KOPT-K1 (cell line): ENCODE data around the gene IFT52.
"Not testable (repeated sequence)": the region's sequence is repeated elsewhere in the genome, so short reads cannot be mapped to it uniquely, and the experiment has no call there.

Source experiments
- H3K27ac ChIP-seq: fragments of 200-600 bp; sonication (generic); 2 replicates; pipeline ENCODE4 v1.5.1; 2016; ENCODE audit warnings: antibody characterized with exemption, mild to moderate bottlenecking, low read depth, low read length; ENCODE audit not compliant: poor library complexity, severe bottlenecking
- H3K36me3 ChIP-seq: fragments of 200-600 bp; sonication (generic); 2 replicates; pipeline ENCODE4 v1.5.1; 2017; ENCODE audit warnings: antibody characterized with exemption, mild to moderate bottlenecking, low read length, moderate library complexity; ENCODE audit not compliant: insufficient read depth
- H3K9me3 ChIP-seq: fragments of 200-600 bp; sonication (generic); 2 replicates; pipeline ENCODE4 v1.5.1; 2017; ENCODE audit warnings: antibody characterized with exemption, low read length, mild to moderate bottlenecking; ENCODE audit not compliant: insufficient read depth, poor library complexity, severe bottlenecking

The IFT52 gene

DNA sequence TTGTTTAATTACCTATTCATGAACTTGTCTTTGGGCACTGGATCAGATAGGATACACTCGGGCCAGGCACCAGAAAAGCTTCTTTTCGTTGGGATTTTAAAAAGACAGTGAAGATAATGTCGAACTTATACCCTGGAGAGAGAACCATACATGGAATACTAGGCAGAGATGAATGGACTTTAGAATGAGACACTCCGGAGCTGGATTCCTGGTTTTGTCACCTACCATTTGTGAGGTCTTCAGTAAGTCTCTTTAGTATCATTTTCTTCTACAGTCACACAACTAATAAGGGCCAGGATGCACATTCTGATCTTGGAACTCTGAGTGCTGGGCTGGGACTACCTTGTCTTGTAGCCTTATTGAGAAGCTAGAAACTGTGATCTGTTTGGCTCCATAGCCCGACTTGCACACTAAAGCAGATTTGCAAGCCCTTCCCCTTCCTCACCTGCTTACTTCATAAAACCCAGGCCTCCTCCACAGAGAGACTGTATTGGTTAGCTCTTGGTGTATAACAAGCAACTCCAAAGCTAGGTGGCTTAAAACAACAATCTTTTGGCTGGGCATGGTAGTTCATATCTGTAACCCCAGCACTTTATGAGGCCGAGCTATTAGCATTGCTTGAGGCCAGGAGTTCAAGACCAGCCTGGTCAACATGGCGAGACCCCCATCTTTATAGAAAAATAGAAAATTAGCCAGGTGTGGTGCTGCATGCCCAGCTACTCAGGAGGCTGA lies 7.4 kb upstream of the IFT52 start:
- Histone ChIP-seq H3K9me3 (no peaks in the 10 kb centered on the region), H3K27ac (no peak overlapping the region), H3K36me3 (no peaks in the 10 kb centered on the region)

DNA sequence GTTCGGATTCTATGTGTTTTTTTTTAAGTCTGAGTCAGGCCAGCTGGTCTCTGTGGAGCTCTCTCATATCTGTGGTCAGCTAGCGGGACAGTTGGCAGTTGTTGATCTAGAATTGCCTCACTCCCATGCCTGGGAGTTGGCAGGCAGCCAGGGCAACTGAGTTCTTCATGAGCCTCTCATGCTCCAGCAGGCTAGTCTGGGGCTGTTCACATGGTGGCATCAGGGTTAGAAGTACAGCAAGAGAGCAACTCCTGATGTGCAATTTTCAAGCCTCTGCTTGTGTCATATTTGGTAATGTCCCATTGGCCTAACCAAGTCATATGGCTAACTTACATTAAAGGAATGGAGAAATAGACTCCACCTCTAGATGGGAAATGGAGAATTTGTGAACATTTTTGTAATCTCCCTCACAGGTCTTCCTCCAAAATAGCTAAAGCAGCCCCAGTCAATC lies 6.7 kb upstream of the IFT52 start:
- H3K27ac ChIP-seq, result no peak overlapping the region
- H3K36me3 ChIP-seq, result no peaks in the 10 kb centered on the region

DNA sequence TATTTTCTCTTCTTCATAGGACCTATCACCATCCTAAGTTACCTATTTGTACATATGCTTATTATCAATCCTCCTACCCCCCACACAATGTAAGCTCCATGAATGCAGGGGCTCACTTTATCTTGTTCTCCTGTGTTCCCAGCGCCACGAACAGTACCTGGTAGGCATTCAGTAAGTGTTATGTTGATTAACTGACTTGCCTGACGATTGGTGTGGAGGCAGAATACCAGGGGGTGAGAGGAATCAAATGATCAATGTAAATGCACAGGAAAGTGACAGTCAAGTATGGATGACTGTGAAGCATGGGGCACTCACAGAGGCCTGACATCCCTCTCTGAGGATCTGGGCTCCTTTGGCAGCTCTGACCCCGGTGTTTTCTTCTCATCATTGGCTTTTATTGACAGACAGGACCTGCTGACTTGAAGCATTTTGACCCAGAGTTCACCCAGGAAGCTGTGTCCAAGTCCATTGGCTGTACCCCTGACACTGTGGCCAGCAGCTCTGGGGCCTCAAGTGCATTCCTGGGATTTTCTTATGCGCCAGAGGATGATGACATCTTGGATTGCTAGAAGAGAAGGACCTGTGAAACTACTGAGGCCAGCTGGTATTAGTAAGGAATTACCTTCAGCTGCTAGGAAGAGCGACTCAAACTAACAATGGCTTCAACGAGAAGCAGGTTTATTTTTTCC lies 6.1 kb upstream of the IFT52 start:
- Histone ChIP-seq H3K27ac (no peak overlapping the region), H3K9me3 (no peaks in the 10 kb centered on the region), H3K36me3 (no peaks in the 10 kb centered on the region)

More for the DNA sequence above, 6.7 kb upstream of the IFT52 start:
- no peaks in the 10 kb centered on the region for H3K9me3 ChIP-seq

DNA sequence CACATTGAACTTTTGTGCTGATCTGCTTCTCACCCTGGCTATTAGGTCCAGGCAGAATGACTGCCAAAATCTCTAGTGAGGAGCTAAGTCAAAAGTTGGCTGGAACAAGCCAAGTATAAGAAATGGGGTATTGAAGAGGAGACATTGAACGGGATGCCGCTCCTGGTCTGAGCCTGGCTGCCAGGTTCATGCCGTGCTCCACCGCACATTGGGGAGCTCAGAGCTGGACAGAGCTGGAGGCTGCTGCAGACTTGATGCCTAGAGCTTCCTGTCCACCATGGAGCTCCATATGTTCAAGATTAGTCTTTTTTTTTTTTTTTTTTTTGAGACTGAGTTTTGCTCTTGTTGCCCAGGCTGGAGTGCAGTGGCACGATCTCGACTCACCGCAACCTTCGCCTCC lies 4.1 kb upstream of the IFT52 start:
- Histone ChIP-seq H3K9me3 (no peaks in the 10 kb centered on the region), H3K36me3 (no peaks in the 10 kb centered on the region), H3K27ac (no peak overlapping the region)

DNA sequence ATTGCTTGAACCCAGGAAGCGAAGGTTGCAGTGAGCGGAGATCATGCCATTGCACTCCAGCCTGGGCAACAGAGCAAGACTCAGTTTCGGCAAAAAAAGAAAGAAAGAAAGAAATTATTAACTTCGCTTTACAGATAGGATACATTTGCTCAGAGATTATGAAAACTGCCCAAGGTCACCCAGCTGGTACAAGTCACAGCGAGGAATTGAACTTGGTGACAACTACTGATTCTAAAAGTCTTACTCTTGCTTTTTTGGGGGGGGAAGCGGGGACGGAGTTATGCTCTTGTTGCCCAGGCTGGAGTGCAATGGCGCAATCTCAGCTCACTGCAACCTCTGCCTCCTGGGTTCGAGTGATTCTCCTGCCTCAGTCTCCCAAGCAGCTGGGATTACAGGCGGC lies 2.2 kb upstream of the IFT52 start:
- H3K27ac ChIP-seq, H3K36me3 ChIP-seq, H3K9me3 ChIP-seq: not testable (repeated sequence)

DNA sequence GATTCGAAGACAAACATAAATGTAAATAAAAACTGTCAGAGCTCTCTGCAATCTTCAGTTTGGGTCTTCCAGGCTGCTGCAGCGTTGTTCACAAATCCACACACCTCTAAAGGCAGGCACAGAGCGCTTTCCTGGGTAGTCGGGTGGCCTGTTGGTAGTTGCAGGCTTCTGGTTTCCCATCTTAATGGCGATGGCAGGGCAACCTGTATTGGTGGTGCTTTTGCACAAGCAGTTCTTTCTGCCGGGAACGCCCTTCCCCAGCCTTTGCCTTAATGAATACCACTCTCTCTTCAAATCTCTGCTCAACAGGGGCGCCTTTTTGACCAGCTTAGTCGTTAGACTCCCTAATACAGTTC lies 723 bp upstream of the IFT52 start:
- Histone ChIP-seq H3K27ac (peak overlapping the region; percentile 75), H3K36me3 (no peaks in the 10 kb centered on the region), H3K9me3 (no peaks in the 10 kb centered on the region)

DNA sequence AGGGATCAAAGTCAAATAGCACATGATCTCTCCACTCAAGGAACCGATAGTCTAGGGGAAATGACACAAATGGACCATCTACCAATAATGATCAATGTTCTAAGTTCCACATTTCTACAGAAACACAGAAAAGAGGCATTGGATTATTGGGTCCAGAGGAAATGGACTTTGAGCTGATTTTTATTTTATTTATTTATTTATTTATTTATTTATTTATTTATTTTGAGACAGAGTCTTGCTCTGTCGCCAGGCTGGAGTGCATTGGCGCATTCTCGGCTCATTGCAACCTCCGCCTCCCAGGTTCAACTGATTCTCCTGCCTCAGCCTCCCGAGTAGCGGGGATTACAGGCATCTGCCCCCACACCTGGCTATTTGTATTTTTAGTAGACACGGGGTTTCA lies 11.2 kb downstream of the IFT52 start:
- not testable (repeated sequence) for H3K9me3 ChIP-seq, H3K27ac ChIP-seq
- peaks cover 46% of the 10 kb centered on the region for H3K36me3 ChIP-seq

DNA sequence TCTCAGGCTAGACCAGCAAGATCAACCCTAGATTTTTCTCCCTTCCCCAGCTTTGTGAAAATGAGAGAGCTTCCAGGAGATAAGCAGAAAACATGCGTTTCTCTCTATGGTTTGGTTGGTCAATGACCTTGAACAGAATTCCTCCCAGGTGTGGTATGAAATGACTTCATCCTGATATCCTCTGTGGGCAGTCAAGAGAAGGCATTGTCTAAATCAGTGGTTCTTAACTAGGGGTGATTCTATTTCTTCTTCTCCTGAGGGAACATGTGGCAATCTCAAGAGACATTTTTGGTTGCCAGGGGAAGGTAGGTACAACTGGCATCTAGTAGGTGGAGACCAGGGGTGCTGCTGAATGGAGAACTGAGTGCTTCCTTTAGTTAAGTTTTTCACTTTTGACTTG lies 12.4 kb downstream of the IFT52 start:
- H3K9me3 ChIP-seq, result no peaks in the 10 kb centered on the region
- peaks cover 35% of the 10 kb centered on the region for H3K36me3 ChIP-seq
- no peak overlapping the region for H3K27ac ChIP-seq

DNA sequence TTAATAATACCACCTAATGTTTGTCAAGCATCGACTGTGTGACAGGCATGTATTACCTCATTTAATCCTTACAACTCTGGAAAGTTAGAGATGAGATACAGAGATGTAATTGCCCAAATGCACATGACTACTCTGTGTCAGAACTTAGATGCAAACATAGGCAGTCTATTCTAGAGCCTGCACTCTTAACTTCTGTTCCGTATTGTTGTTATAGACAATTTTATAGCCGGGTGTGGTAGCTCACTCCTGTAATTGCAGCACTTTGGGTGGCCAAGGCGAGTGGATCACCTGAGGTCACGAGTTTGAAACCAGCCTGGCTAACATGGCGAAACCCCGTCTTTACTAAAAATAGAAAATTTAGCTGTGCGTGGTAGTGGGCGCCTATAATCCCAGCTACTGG lies 15.0 kb downstream of the IFT52 start:
- Histone ChIP-seq H3K9me3 (no peaks in the 10 kb centered on the region), H3K36me3 (peaks cover 22% of the 10 kb centered on the region), H3K27ac (no peak overlapping the region)

DNA sequence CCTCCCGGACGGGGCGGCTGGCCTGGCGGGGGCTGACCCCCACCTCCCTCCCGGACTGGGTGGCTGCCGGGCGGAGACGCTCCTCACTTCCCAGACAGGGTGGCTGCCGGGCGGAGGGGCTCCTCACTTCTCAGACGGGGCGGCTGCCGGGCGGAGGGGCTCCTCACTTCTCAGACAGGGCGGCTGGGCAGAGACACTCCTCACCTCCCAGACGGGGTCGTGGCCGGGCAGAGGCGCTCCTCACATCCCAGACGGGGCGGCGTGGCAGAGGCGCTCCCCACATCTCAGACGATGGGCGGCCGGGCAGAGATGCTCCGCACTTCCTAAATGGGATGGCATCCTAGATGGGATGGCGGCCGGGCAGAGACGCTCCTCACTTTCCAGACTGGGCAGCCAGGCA lies 16.5 kb downstream of the IFT52 start:
- peaks cover 22% of the 10 kb centered on the region for H3K36me3 ChIP-seq
- not testable (repeated sequence) for H3K9me3 ChIP-seq, H3K27ac ChIP-seq

DNA sequence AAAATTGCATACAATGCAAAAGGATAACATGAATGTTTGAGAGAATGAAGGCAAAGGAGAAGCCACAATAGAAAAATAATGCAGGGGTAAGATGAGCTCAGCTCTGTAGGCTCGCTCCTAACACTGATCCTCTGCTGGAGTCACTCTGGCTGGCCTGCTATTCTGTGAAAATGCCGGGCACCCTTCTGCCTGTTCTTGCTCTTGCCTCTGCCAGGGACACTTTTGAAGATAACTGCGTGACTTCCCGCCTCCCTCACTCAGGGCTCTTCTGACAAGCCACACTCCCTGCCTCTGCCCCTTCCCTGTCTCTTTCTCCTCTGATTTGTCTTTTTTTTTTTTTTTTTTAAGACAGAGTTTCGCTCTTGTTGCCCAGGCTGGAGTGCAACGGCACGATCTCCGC lies 40.9 kb downstream of the IFT52 start:
- no peak overlapping the region for H3K27ac ChIP-seq
- H3K9me3 ChIP-seq, result no peaks in the 10 kb centered on the region
- peaks cover 23% of the 10 kb centered on the region for H3K36me3 ChIP-seq

DNA sequence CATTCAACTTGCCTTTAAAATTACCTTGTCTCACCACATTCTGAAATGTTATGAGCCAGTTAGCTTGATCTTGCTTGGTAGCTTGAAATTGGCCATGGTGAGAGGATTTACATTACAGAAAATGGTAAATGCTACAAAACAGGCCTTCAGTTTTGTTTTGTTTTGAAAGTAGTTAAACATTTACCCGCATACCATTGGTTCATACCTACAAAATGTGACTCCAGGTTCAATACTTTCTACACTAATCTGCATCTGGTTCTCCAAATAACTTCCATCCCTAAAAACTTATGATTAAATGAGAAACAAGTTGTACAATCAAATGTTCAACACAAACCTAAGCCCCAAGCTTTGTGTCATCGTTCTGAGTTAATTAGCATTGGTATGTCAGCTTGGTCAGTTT lies 45.7 kb downstream of the IFT52 start:
- no peaks in the 10 kb centered on the region for H3K9me3 ChIP-seq
- H3K36me3 ChIP-seq, result peaks cover 32% of the 10 kb centered on the region
- H3K27ac ChIP-seq, result no peak overlapping the region

DNA sequence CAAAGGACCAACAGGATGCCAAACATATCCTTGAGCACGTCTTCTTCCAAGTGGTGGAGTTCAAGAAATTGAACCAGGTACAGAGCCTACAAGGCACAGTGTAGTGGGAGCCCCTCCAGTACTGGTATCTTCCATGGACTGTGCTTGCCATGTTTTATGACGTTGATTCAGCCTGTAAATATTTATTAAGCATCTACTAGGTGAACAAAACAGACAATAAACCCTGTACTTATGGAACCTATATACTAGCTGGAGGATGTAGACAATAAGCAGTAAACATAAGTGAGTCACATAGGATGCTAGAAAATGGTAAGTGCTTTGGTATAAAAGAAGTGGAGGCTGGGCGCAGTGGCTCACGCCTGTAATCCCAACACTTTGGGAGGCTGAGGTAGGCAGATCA lies 51.8 kb downstream of the IFT52 start:
- H3K9me3 ChIP-seq, result no peaks in the 10 kb centered on the region
- H3K36me3 ChIP-seq, result peaks cover 28% of the 10 kb centered on the region; the same call in 1 of the 2 replicates

DNA sequence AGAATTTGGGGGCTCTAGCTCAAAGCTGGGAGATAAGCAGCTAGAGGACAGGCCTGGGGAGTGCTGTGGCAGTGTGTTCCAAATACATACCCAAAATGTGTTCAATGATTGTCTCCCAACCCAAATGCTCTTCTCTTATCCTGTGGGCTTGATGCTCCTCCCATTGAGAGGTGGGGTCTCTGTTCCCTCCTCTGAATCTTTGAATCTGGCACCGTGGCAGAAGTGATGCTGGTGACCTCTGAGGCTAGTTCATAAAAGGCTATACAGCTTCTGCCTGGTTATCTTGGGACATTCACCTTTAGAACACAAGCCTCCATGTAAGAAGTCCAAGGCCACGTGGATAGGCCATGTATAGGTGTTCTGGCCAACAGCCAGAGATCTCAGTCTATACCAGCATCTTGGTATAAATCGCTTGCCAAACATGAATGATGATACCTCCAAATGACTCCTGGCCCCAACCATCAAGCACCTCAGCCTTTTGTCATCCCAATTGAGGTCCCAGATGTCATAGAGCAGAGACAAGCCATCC lies 60.3 kb downstream of the IFT52 start:
- no peak overlapping the region for H3K27ac ChIP-seq
- no peaks in the 10 kb centered on the region for H3K9me3 ChIP-seq
- H3K36me3 ChIP-seq, result peaks cover 9% of the 10 kb centered on the region; the same call in 1 of the 2 replicates

More for the DNA sequence above, 51.8 kb downstream of the IFT52 start:
- no peak overlapping the region for H3K27ac ChIP-seq

DNA sequence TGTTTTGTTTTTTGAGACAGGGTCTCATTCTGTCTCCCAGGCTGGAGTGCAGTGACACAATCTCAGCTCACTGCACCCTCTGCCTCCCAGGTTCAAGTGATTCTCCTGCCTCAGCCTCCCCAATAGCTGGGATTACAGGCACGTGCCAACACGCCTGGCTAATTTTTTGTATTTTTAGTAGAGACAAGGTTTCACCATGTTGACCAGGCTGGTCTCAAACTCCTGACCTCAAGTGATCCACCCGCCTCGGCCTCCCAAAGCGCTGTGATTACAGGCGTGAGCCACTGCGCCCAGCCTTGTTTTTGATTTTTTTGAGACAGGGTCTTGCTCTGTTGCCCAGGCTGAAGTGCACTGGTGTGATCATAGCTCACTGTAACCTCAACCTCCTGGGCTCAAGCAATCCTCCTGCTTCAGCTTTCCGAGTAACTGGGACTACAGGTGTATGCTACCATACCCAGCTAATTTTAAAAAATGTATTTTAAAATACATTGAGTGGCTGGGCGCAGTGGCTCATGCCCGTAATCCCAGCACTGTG lies 61.0 kb downstream of the IFT52 start:
- H3K36me3 ChIP-seq, H3K27ac ChIP-seq, H3K9me3 ChIP-seq: not testable (repeated sequence)
